ENCODE data around the gene SYTL5.

Gene SYTL5

GRCh38 chrX:38036466-38036865, 30.1 kb downstream of the SYTL5 start:
- DNase-seq: no peak

GRCh38 chrX:38038501-38038900, 32.1 kb downstream of the SYTL5 start:
- no peak for DNase-seq

GRCh38 chrX:38041237-38041636, 34.9 kb downstream of the SYTL5 start:
- no peak for DNase-seq

GRCh38 chrX:38044701-38045100, 38.3 kb downstream of the SYTL5 start:
- no peak for DNase-seq

GRCh38 chrX:38045538-38046096, 39.3 kb downstream of the SYTL5 start:
- no peak for DNase-seq

GRCh38 chrX:38048886-38049285, 42.5 kb downstream of the SYTL5 start:
- no peak for DNase-seq

GRCh38 chrX:38050806-38051205, 44.5 kb downstream of the SYTL5 start:
- no peak for DNase-seq

GRCh38 chrX:38052096-38052495, 45.7 kb downstream of the SYTL5 start:
- DNase-seq: peak; percentile 35

- no peak for DNase-seq
Measured at GRCh38 chrX:38055170-38055847, 49.0 kb downstream of the SYTL5 start.

- no peak for DNase-seq
Measured at GRCh38 chrX:38060331-38060878, 54.1 kb downstream of the SYTL5 start.

GRCh38 chrX:38061335-38061734, 55.0 kb downstream of the SYTL5 start:
- no peak for DNase-seq

GRCh38 chrX:38066934-38067333, 60.6 kb downstream of the SYTL5 start:
- DNase-seq: no peak

GRCh38 chrX:38069273-38069672, 62.9 kb downstream of the SYTL5 start:
- no peak for DNase-seq

GRCh38 chrX:38069991-38070390, 63.6 kb downstream of the SYTL5 start:
- DNase-seq: no peak

GRCh38 chrX:38079463-38079862, 73.1 kb downstream of the SYTL5 start:
- DNase-seq: no peak

GRCh38 chrX:38080808-38081207, 74.5 kb downstream of the SYTL5 start:
- no peak for DNase-seq

- DNase-seq: no peak
Measured at GRCh38 chrX:38081909-38082308, 75.6 kb downstream of the SYTL5 start.

- DNase-seq: no peak
Measured at GRCh38 chrX:38082309-38082708, 76.0 kb downstream of the SYTL5 start.

GRCh38 chrX:38085813-38086212, 79.5 kb downstream of the SYTL5 start:
- no peak for DNase-seq

- no peak for DNase-seq
Measured at GRCh38 chrX:38086451-38087215, 80.3 kb downstream of the SYTL5 start.

- no peak for DNase-seq
Measured at GRCh38 chrX:38087594-38087993, 81.2 kb downstream of the SYTL5 start.

- no peak for DNase-seq
Measured at GRCh38 chrX:38089173-38089982, 83.0 kb downstream of the SYTL5 start.

- DNase-seq: no peak
Measured at GRCh38 chrX:38095971-38096529, 89.7 kb downstream of the SYTL5 start.

All from activated CD4-positive, alpha-beta T cell treated with anti-CD3 and anti-CD28 coated beads, Interleukin-10, Interleukin-2, amounts not matched to agents 100 ng/mL and 50 ng/mL, durations not matched to agents 16 hours and 8 hours (primary cell).